ENCODE data around the gene CDHR3. TPM values are rescaled to one million over a fixed set of nuclear protein-coding genes. Genes with fewer than 3 reads are reported as not detected.
"Not testable (repeated sequence)": the region's sequence is repeated elsewhere in the genome, so short reads cannot be mapped to it uniquely, and the experiment has no call there.

The CDHR3 gene
- total RNA-seq, 4 donors from 2014 or later = 20.6 to 82.5 (median 49.7) TPM

- Histone ChIP-seq H3K9me3 (no peaks in the 10 kb centered on the region), H3K4me1 (no peaks in the 10 kb centered on the region), H3K27ac (no peak overlapping the region), H3K4me3 (no peak overlapping the region), H3K36me3 (no peaks in the 10 kb centered on the region), H3K27me3 (no peaks in the 10 kb centered on the region)
- no peak for DNase-seq
- TF ChIP-seq CTCF (IDR thresholded peaks at IDR 0.05) = no peak
These were observed 15.9 kb downstream of the CDHR3 start for GRCh38 chr7:105978974-105979373.

DNA sequence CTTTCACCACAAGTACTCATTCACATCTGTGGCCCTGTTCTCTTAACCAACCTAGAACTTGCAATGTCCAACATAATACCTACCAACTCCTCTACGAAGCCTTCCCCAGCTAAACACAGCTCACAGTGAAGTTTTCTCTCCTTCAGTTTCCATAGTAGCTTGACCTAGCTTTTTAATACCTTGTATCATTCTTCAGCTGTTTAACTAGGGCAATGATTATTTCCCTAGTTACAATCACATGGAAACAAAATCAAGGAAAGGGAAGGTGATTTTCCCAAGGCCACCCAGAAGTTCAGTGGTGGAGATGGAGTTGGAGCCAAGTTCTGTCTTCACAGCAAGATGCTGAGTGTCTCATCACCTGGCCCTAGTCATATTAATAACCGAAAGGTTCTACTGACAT lies 16.3 kb downstream of the CDHR3 start:
- no peak overlapping the region for H3K4me3 ChIP-seq
- no peaks in the 10 kb centered on the region for H3K27me3 ChIP-seq
- TF ChIP-seq CTCF (IDR thresholded peaks at IDR 0.05) = no peak
- TF ChIP-seq POLR2A (IDR thresholded peaks at IDR 0.05) = no peak
- no peaks in the 10 kb centered on the region for H3K9me3 ChIP-seq
- H3K4me1 ChIP-seq = no peaks in the 10 kb centered on the region
- H3K27ac ChIP-seq = no peak overlapping the region
- no peaks in the 10 kb centered on the region for H3K36me3 ChIP-seq
- DNase-seq = no peak

GRCh38 chr7:105980645-105981396 lies 17.8 kb downstream of the CDHR3 start:
- no peak overlapping the region for H3K4me3 ChIP-seq
- no peaks in the 10 kb centered on the region for H3K9me3 ChIP-seq
- TF ChIP-seq POLR2A (IDR thresholded peaks at IDR 0.05) (no peak), CTCF (IDR thresholded peaks at IDR 0.05) (no peak)
- H3K36me3 ChIP-seq = no peaks in the 10 kb centered on the region
- H3K4me1 ChIP-seq = no peaks in the 10 kb centered on the region
- H3K27ac ChIP-seq = no peak overlapping the region
- no peaks in the 10 kb centered on the region for H3K27me3 ChIP-seq
- DNase-seq = no peak

- no peaks in the 10 kb centered on the region for H3K27me3 ChIP-seq
- no peak overlapping the region for H3K27ac ChIP-seq
- no peak overlapping the region for H3K4me3 ChIP-seq
- no peaks in the 10 kb centered on the region for H3K36me3 ChIP-seq
- H3K9me3 ChIP-seq = no peaks in the 10 kb centered on the region
- TF ChIP-seq POLR2A (IDR thresholded peaks at IDR 0.05) = no peak
- TF ChIP-seq CTCF (IDR thresholded peaks at IDR 0.05) = no peak
- H3K4me1 ChIP-seq = no peaks in the 10 kb centered on the region
- DNase-seq = no peak
These were observed 19.3 kb downstream of the CDHR3 start for GRCh38 chr7:105982388-105982787.

DNA sequence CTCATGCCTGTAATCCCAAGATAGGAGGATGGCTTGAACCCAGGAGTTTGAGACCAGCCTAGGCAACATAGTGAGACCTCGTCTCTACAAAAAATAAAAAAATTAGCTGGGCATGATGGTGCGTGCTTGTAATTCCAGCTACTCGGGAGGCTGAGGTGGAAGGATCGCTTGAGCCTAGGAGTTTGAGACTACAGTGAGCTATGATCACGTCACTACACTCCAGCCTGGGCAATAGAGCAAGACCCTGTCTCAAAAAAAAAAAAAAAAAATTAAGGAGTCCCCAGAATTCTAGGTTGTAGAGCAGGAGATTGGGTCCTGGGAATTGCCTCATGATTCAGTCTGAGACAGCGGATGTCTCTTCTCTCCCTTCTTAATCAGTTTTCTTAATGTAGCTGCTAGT lies 21.7 kb downstream of the CDHR3 start:
- not testable (repeated sequence) for DNase-seq, H3K4me3 ChIP-seq, H3K36me3 ChIP-seq, H3K27me3 ChIP-seq, H3K4me1 ChIP-seq, H3K27ac ChIP-seq, H3K9me3 ChIP-seq

GRCh38 chr7:105985229-105985628 lies 22.2 kb downstream of the CDHR3 start:
- no peaks in the 10 kb centered on the region for H3K36me3 ChIP-seq
- no peak for DNase-seq
- H3K4me1 ChIP-seq = no peaks in the 10 kb centered on the region
- H3K4me3 ChIP-seq = no peak overlapping the region
- H3K27ac ChIP-seq = no peak overlapping the region
- H3K27me3 ChIP-seq = no peaks in the 10 kb centered on the region
- no peaks in the 10 kb centered on the region for H3K9me3 ChIP-seq
- TF ChIP-seq CTCF (IDR thresholded peaks at IDR 0.05) (no peak), POLR2A (IDR thresholded peaks at IDR 0.05) (no peak)
